ENCODE measurements around the gene HLA-DRA. TPM values are rescaled to one million over a fixed set of nuclear protein-coding genes. Genes with fewer than 3 reads are reported as not detected.
A peak's percentile ranks its signal among the peaks of the same experiment; 100 is the strongest.
"Not testable (repeated sequence)": the region's sequence is repeated elsewhere in the genome, so short reads cannot be mapped to it uniquely, and the experiment has no call there.

Gene HLA-DRA
- total RNA-seq, 1 experiment from 2014 or later = not detected

DNA sequence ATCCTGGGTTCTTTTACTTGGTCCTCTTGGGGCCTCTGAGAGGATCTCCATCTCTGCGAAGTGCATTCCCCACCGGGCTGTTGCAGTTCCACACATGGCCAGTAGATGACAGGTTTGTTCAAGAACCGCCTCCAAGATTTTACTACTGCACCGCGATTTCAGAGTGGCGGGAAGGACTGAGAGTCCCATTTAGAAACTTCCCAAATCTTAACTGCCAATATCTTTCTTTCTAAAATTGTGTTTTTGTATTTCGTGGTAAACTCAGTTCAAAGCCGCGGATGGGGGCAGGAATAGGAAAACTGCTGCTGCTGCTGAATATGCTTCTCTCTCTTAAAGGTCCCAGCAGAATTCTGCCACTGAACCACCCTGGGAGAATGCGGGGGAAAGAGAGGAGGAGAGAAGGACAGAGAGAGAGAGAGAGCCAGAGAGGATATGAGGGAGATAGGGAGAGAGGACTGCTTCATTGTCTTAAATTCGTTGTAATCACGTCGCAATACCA lies 24.1 kb upstream of the HLA-DRA start:
- DNase-seq = peak; percentile 72
- H3K27me3 ChIP-seq (ENCODE audit: control insufficient read depth, insufficient read depth, low read length) = peaks cover 8% of the 10 kb centered on the region
- H3K4me3 ChIP-seq (ENCODE audit: insufficient read depth, low read depth, low read length) = no peak overlapping the region; the same call in 1 of the 2 replicates

DNA sequence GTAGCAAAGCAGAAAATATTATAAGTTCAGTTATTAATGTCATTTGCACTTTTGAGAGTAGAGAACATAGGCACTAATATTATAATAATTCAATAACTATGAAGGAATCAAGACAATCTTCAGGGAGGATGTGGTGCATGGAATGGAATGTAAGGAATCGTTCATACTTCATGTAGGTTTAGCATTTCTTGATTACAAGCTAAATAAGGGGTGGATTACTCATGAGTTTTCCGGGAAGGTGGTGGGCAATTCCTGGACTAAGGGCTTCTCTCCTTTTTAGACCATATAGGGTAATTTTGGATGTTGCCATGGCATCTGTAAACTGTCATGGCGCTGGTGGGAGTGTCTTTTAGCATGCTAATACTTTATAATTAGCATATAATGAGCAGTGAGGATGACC lies 23.7 kb upstream of the HLA-DRA start:
- no peak for DNase-seq
- no peak overlapping the region for H3K4me3 ChIP-seq (ENCODE audit: insufficient read depth, low read depth, low read length)
- no peaks in the 10 kb centered on the region for H3K36me3 ChIP-seq (replicated peaks; ENCODE audit: control insufficient read depth, insufficient read depth, low read length)
- H3K27me3 ChIP-seq (ENCODE audit: control insufficient read depth, insufficient read depth, low read length) = peaks cover 8% of the 10 kb centered on the region

More for the DNA sequence above, 24.1 kb upstream of the HLA-DRA start:
- no peaks in the 10 kb centered on the region for H3K36me3 ChIP-seq (replicated peaks; ENCODE audit: control insufficient read depth, insufficient read depth, low read length)

DNA sequence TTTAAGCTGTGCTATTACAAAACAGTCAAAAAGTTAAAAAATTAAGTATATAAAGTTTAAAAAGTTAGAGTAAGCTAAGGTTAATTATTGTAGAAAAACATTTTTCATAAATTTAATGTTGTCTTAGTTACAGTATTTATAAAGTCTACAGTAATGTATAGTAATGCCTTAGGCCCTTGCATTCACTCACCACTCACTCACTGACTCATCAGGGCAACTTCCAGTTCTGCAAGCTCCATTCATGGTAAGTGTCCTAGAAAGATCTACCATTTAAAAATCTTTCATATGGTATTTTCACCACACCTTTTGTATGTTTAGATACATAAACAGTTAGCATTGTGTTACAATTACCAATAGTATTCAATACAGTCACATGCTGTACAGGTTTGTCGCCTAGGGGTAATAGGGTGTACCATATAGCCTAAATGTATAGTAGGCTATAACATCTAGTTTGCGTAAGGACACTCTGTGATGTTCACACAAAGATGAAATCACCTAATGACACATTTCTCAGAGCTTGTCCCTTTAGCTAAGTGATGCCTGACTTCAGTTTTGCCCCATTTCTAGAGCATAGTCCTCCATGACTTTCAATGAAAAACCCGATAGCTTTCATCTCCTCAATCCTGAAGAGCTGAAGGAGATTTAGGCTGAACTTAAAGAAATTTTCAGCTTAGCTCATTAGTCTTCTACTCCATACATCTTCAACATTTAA lies 14.9 kb upstream of the HLA-DRA start:
- Histone ChIP-seq H3K27me3 (ENCODE audit: control insufficient read depth, insufficient read depth, low read length) (no peaks in the 10 kb centered on the region), H3K4me3 (ENCODE audit: insufficient read depth, low read depth, low read length) (no peak overlapping the region), H3K36me3 (replicated peaks; ENCODE audit: control insufficient read depth, insufficient read depth, low read length) (no peaks in the 10 kb centered on the region)
- no peak for DNase-seq

DNA sequence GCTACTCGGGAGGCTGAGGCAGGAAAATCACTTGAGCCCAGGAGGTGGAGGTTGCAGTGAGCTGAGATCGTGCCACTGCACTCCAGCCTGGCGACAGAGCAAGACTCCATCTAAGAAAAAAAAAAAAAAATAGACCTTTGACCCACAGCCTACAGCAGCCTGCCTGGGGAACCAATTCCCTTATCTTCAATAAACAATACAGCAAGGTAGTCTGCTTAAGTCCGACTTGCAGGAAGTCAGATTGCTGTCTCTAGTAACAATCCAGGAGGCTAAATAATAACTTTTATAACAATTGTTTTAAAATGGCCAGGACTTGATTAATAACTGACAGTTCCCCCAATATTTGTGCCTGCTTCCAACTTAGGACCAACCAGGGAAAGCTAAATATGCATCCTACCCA lies 13.3 kb upstream of the HLA-DRA start:
- H3K4me3 ChIP-seq (ENCODE audit: insufficient read depth, low read depth, low read length) = no peak overlapping the region
- DNase-seq = no peak
- H3K27me3 ChIP-seq (ENCODE audit: control insufficient read depth, insufficient read depth, low read length) = no peaks in the 10 kb centered on the region
- no peaks in the 10 kb centered on the region for H3K36me3 ChIP-seq (replicated peaks; ENCODE audit: control insufficient read depth, insufficient read depth, low read length)

DNA sequence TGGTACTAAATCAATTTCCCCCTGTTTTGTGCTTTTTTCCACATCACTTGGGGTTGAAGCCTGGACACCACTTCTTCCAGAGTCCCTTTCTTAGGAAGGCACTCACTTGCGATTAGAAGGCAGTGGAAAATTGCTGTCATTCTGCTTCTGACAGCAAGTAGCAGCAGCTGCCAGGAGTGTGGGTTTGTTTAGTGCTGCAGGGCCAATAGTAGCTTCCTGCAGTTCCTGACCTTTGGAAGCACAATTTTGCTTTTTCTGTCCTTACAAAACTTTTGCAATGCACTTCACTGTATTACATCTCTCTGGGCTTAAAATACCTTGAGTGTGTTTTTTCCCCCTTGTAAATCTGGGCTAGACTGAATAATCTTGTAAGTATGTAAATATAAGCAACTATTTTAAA lies 12.5 kb upstream of the HLA-DRA start:
- DNase-seq = no peak
- Histone ChIP-seq H3K4me3 (ENCODE audit: insufficient read depth, low read depth, low read length) (no peak overlapping the region), H3K27me3 (ENCODE audit: control insufficient read depth, insufficient read depth, low read length) (no peaks in the 10 kb centered on the region), H3K36me3 (replicated peaks; ENCODE audit: control insufficient read depth, insufficient read depth, low read length) (no peaks in the 10 kb centered on the region)

DNA sequence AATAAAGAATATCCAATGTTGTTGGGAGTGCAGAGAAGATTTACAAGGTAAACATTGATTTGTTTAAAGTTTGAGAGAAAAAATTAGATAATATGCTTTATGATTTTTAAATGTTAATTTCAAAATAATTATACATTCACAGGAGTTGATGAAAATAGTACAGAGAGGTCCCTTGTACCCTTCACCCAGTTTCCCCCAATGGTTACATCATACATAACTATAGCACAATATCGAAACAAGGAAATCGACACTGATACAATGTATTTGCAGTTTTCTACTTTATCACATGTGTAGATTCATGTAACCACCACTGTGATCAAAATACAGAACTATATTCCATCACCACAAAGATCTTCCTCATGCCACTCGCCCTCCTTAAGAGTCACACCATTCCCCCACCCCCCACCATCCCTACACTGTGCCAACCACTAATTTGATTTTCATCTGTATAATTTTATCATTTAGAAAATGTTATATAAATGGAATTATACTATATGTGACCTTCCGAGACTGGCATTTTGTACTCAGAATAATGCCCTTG lies 11.7 kb upstream of the HLA-DRA start:
- Histone ChIP-seq H3K27me3 (ENCODE audit: control insufficient read depth, insufficient read depth, low read length) (no peaks in the 10 kb centered on the region), H3K4me3 (ENCODE audit: insufficient read depth, low read depth, low read length) (no peak overlapping the region)

DNA sequence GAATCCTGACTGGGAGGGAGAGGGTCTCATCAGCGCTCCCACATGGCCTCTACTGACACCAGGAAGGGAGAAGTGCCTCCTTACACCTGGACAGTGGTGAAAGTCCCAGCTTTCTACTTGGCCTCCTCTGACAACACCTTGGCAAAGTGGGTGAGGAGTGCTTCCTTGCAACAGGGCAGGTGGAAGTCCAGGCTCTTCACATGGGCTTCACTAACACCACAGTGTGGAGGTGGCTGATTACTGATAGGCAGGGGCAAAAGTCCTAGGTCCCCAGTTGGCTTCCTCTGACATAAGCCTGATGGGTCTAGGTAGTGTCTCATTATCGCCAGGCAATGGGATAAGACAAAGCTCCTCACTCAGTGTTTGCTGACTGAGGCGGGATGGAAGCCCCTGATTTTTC lies 9.5 kb upstream of the HLA-DRA start:
- H3K4me3 ChIP-seq (ENCODE audit: insufficient read depth, low read depth, low read length) = no peak overlapping the region

More for the DNA sequence above, 11.7 kb upstream of the HLA-DRA start:
- no peaks in the 10 kb centered on the region for H3K36me3 ChIP-seq (replicated peaks; ENCODE audit: control insufficient read depth, insufficient read depth, low read length)
- no peak for DNase-seq

DNA sequence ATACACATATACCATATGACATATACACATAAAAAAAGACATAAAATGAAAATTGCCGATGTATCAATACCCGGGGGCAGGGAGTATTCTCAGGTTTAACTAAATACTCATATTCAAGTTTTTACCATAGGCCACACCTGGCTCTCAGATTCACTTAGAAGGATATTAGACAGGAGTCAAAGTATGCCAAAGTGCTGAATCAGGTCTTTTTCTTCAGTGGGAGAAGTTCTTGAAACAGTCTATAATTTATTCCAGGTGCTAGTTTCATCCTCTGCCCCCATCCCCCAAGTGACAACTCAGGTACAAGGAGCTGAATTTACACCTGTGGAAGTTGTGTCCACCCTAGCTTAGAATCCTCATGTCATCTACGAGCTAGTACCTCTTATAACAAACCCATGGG lies 8.5 kb upstream of the HLA-DRA start:
- H3K27me3 ChIP-seq (ENCODE audit: control insufficient read depth, insufficient read depth, low read length) = no peaks in the 10 kb centered on the region
- H3K36me3 ChIP-seq (replicated peaks; ENCODE audit: control insufficient read depth, insufficient read depth, low read length) = no peaks in the 10 kb centered on the region
- no peak for DNase-seq
- no peak overlapping the region for H3K4me3 ChIP-seq (ENCODE audit: insufficient read depth, low read depth, low read length)

More for the DNA sequence above, 9.5 kb upstream of the HLA-DRA start:
- no peak for DNase-seq
- H3K27me3 ChIP-seq (ENCODE audit: control insufficient read depth, insufficient read depth, low read length) = no peaks in the 10 kb centered on the region
- H3K36me3 ChIP-seq (replicated peaks; ENCODE audit: control insufficient read depth, insufficient read depth, low read length) = no peaks in the 10 kb centered on the region

DNA sequence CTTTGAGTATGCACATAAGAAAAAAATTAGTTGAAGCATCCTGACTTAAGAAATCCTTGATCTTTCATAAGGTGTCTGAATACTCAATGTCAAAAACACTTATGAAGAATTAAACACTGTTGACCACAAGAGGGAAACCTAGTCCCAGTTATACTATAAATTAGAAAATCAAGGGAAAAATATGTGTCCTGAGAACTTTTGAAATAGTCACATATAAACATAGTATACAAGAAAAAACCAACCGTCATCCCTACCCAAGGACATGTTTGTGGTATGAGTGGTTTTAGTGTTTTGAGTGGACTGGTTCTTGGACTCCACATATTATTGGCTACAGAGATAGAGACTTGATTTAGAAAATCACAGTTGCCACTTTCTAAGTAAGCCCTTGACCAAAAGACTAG lies 7.6 kb upstream of the HLA-DRA start:
- no peaks in the 10 kb centered on the region for H3K36me3 ChIP-seq (replicated peaks; ENCODE audit: control insufficient read depth, insufficient read depth, low read length)
- DNase-seq = no peak
- H3K27me3 ChIP-seq (ENCODE audit: control insufficient read depth, insufficient read depth, low read length) = no peaks in the 10 kb centered on the region
- H3K4me3 ChIP-seq (ENCODE audit: insufficient read depth, low read depth, low read length) = no peak overlapping the region

DNA sequence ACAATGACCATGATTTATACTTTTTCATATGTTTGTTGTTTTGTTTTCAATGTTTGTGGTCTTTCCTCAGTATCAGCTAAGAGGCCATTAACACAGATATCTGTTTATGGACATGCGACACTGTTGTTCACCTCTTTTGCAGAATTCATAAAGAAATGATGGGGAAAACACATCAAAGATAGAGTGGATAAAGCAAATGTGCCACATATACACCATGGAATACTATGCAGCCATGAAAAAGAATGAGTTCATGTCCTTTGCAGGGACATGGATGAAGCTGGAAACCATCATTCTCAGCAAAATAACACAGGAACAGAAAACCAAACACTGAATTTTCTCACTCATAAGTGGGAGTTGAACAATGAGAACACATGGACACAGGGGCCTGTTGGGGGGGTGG lies 5.7 kb upstream of the HLA-DRA start:
- not testable (repeated sequence) for H3K27me3 ChIP-seq (ENCODE audit: control insufficient read depth, insufficient read depth, low read length); DNase-seq; H3K36me3 ChIP-seq (replicated peaks; ENCODE audit: control insufficient read depth, insufficient read depth, low read length); H3K4me3 ChIP-seq (ENCODE audit: insufficient read depth, low read depth, low read length)

DNA sequence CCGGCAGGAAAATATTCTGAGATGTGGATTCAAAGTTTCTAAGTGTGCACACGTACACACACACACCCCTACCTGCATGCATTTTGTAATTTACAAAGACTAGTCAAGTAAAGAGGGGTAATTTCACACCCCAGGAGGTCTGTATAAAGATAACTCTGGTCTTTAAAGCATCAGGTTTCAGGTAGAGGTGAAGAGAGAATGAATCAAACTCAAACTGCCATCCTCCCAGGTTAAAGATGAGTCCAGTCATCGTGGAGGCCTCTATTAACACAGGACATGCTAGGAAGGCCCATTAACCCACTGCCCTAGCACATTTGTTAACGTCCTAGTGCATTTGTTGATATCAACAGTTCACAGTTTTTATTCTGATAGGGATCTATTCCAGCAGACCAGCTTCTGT lies 3.5 kb upstream of the HLA-DRA start:
- DNase-seq = no peak
- Histone ChIP-seq H3K36me3 (replicated peaks; ENCODE audit: control insufficient read depth, insufficient read depth, low read length) (no peaks in the 10 kb centered on the region), H3K4me3 (ENCODE audit: insufficient read depth, low read depth, low read length) (no peak overlapping the region), H3K27me3 (ENCODE audit: control insufficient read depth, insufficient read depth, low read length) (no peaks in the 10 kb centered on the region)

DNA sequence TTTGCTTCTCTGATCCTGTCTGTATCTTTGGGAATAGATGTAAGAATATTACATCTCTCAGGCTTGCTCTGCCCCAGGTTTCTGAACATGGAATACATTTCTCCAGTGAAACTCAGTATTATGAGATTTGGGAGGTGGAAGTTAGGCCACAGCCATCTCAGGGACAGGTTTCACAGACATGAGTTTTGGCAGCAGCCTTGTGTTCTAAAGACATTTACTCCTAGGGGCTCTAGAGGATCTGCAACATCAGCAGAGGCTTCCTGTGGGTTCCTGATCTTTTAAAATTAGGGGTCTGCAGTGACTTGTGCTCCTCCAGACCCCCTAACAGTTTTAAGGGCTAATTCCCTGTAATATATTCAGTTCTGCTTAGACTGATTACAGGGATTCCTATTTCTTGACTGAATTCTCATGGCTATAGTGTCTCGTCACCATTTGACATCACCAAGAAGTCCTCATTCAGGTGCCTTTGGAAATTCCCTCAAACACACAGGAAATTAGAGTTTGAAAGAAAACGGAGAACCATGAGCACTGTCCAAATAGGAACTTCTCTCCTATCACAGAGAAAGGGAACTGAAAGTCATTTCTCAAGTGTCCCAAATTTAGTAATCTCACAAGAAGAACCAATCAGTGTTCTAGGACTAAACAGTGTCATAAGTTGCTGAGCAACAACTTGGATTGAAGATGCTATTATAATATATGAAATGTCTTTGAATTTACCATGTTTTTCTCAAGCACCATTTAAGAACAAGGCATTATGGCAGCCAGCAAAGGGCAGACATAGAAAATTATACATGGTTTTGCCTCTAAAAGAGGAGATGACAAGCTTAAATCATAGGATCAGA lies 2.5 kb upstream of the HLA-DRA start:
- DNase-seq = no peak
- Histone ChIP-seq H3K4me3 (ENCODE audit: insufficient read depth, low read depth, low read length) (no peak overlapping the region), H3K27me3 (ENCODE audit: control insufficient read depth, insufficient read depth, low read length) (no peaks in the 10 kb centered on the region), H3K36me3 (replicated peaks; ENCODE audit: control insufficient read depth, insufficient read depth, low read length) (no peaks in the 10 kb centered on the region)

DNA sequence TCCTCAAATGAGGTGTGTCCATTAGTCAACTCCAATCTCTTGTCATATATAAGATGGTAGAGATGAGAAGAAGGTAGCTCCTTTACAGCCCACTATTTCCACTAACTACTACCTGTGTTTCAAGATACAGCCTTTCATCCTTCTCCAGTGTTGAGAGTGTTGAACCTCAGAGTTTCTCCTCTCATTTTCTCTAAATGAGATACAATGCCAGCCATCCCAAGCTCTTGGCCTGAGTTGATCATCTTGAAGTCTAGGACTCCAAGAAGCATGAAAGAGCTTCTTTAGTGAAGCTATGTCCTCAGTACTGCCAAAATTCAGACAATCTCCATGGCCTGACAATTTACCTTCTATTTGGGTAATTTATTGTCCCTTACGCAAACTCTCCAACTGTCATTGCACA lies 548 bp upstream of the HLA-DRA start:
- DNase-seq = no peak

DNA sequence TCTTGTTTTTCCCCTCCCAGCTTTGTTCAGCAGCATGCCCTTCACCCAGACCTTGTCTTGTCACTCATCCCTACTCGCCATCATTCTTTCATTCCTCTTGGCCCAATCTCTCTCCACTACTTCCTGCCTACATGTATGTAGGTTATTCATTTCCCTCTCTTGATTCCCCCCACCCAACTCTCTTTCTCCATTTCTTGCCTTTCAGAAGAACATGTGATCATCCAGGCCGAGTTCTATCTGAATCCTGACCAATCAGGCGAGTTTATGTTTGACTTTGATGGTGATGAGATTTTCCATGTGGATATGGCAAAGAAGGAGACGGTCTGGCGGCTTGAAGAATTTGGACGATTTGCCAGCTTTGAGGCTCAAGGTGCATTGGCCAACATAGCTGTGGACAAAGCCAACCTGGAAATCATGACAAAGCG lies 2.6 kb downstream of the HLA-DRA start:
- no peak for DNase-seq
- Histone ChIP-seq H3K36me3 (replicated peaks; ENCODE audit: control insufficient read depth, insufficient read depth, low read length) (no peaks in the 10 kb centered on the region), H3K27me3 (ENCODE audit: control insufficient read depth, insufficient read depth, low read length) (no peaks in the 10 kb centered on the region; the same call in 1 of the 2 replicates), H3K4me3 (ENCODE audit: insufficient read depth, low read depth, low read length) (no peak overlapping the region)

More for the DNA sequence above, 548 bp upstream of the HLA-DRA start:
- Histone ChIP-seq H3K27me3 (ENCODE audit: control insufficient read depth, insufficient read depth, low read length) (no peaks in the 10 kb centered on the region; the same call in 1 of the 2 replicates), H3K36me3 (replicated peaks; ENCODE audit: control insufficient read depth, insufficient read depth, low read length) (no peaks in the 10 kb centered on the region), H3K4me3 (ENCODE audit: insufficient read depth, low read depth, low read length) (no peak overlapping the region)
